NB4 (cell line): Measurements from ENCODE around the gene PCGF1.

Source experiments
- MYC ChIP-seq: IDR thresholded peaks from 2 replicates; pipeline ENCODE4 v1.6.1; 2011; ENCODE audit warnings: low read depth, low read length
- TF ChIP-seq, protein P1 (sequence below): IDR thresholded peaks from one replicate; pipeline ENCODE4 v1.5.1; 2012; ENCODE audit warnings: low read depth, low read length
- TF ChIP-seq, protein P2 (sequence below): IDR thresholded peaks from 2 replicates; pipeline ENCODE4 v1.6.1; 2011; ENCODE audit warnings: low read depth, low read length

DNA sequence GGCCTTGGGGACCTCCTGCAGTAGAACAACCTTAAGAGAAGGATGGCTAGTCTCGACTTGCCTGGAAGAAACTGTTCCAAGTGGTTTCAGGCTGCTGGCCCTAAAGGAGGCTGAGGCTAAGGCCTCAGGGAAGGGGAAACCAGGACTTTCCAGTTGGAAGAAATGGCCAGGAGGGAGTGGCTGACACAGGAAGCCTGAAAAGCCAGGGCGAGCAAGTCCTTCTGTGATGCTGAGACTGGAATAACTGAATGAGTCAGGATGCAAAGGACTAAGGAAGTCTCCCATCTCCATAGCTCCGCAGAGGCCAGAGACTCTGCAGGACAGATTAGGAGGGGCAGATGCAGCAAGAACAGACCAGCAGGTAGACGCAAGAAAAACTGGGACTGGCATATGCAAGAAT is 29.6 kb upstream of the PCGF1 start:
- TF ChIP-seq, protein P1, sequence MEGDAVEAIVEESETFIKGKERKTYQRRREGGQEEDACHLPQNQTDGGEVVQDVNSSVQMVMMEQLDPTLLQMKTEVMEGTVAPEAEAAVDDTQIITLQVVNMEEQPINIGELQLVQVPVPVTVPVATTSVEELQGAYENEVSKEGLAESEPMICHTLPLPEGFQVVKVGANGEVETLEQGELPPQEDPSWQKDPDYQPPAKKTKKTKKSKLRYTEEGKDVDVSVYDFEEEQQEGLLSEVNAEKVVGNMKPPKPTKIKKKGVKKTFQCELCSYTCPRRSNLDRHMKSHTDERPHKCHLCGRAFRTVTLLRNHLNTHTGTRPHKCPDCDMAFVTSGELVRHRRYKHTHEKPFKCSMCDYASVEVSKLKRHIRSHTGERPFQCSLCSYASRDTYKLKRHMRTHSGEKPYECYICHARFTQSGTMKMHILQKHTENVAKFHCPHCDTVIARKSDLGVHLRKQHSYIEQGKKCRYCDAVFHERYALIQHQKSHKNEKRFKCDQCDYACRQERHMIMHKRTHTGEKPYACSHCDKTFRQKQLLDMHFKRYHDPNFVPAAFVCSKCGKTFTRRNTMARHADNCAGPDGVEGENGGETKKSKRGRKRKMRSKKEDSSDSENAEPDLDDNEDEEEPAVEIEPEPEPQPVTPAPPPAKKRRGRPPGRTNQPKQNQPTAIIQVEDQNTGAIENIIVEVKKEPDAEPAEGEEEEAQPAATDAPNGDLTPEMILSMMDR, result no peak
- TF ChIP-seq, protein P2, sequence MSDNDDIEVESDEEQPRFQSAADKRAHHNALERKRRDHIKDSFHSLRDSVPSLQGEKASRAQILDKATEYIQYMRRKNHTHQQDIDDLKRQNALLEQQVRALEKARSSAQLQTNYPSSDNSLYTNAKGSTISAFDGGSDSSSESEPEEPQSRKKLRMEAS, result no peak
- no peak for TF ChIP-seq MYC
